Measurements from ENCODE around the gene NOS1.
"Not testable (repeated sequence)": the region's sequence is repeated elsewhere in the genome, so short reads cannot be mapped to it uniquely, and the experiment has no call there.

The NOS1 gene

DNA sequence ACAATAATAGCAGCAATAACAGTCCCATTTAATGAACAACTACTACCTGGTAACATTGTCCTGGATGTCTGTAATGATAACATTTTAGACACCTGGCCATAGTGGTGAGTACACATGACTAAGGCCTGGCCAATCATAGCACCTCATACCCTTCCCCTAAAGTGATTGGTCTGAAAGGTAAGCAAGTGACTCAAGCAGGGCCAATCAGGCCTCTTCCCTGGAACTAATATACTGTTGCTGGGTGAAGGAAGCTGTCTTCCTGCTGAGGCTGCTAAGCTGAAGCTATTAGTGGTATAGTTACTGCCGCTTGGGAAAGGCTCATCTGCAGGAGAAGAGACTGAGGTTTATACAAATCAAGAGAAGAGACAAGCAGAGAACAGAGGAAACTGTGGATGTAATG lies 18.7 kb upstream of the NOS1 start:
- Mint-ChIP-seq H3K4me1 (no peaks in the 10 kb centered on the region), H3K27me3 (no peaks in the 10 kb centered on the region), H3K9me3 (peaks cover 7% of the 10 kb centered on the region), H3K36me3 (no peaks in the 10 kb centered on the region), H3K27ac (no peak overlapping the region), H3K4me3 (no peak overlapping the region)

DNA sequence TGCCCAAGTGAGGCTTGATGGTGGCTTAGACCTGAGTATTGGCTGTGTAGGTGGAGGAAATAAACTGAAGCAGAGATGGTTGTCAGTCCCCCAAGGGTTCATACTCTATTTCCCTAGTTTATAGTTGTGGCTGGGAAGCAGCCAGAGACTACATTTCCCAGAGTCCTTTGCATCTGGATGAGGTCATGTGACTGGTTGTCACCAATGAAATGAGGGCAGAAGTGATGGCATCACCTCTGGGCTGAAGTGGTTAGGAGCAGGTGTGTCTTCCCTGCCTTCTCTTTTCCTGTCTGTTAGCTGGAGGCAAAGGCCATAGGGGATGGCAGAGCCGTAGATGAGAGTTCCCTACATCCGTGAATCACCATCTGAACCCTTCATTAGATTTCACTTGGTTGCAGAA lies 16.3 kb upstream of the NOS1 start:
- no peaks in the 10 kb centered on the region for H3K4me1 Mint-ChIP-seq
- H3K36me3 Mint-ChIP-seq: no peaks in the 10 kb centered on the region
- H3K9me3 Mint-ChIP-seq: peaks cover 7% of the 10 kb centered on the region
- no peaks in the 10 kb centered on the region for H3K27me3 Mint-ChIP-seq
- no peak overlapping the region for H3K27ac Mint-ChIP-seq
- no peak overlapping the region for H3K4me3 Mint-ChIP-seq

DNA sequence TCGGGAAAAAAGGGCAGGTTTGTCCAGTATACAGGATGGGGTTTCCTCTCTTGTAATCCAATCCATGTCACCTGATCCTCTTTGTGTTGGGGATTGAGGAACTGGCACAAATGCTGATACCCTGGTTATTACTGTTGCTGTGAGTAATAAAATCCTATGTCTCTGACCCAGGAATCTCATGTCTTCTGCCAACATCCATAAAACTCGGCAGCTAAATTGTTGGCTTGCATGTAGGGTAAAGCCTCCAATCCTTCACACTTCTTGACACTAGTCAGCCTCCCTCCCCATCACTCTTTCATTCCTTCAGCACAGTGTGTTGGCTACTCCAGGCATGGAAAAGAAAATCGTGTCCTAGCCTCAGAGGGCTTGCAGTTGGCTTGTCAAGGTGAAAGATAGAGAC lies 9.2 kb upstream of the NOS1 start:
- Mint-ChIP-seq H3K36me3 (no peaks in the 10 kb centered on the region), H3K9me3 (no peaks in the 10 kb centered on the region), H3K27ac (no peak overlapping the region), H3K4me3 (no peak overlapping the region), H3K4me1 (no peaks in the 10 kb centered on the region), H3K27me3 (peaks cover 6% of the 10 kb centered on the region)

DNA sequence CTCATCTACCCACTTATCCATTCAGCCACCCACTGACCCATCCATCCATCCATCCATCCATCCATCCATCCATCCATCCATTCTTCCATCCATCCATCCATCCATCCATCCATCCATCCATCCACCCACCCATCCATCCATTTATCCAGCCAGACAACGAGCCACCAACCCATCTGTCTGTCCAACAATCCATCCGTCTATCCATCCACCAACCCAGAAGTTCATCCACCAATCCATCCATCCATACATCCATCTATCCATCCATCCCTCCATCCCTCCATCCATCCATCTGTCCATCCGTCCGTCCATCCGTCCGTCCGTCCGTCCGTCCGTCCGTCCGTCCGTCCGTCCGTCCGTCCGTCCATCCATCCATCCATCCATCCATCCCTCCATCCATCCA lies 8.6 kb upstream of the NOS1 start:
- H3K27ac Mint-ChIP-seq: not testable (repeated sequence)

DNA sequence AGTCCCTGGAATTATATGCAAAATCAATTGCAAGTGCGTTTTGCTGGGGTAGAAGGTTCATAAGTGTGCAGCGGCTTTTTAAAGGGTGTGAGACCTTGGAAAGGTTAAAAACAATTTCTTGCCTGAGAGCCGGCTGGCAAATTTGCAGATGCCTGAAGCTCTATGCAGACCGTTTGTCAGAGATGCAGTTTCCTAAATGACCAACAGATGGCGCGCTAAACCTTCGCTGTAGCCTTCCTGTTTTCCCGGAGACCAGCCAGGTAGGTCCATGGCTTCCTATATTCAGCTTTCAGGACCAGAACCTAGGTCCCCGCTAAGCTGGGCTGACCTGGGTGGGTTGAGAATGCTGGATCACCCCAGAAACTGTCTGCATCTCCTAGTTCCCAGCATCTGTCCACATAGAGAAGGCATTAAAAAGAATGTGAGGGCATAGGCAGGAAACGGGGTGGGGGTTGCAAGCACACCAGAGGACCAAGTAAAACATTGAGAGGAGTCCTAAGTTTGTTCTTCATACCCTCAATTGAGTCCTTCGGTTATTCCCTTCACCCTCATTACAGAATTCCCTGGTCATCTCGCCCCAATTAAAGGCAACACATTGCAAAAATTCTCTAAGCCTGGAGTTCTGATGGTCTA lies 5.7 kb upstream of the NOS1 start:
- peaks cover 22% of the 10 kb centered on the region for H3K27me3 Mint-ChIP-seq
- H3K27ac Mint-ChIP-seq: no peak overlapping the region
- H3K4me1 Mint-ChIP-seq: no peaks in the 10 kb centered on the region
- H3K9me3 Mint-ChIP-seq: no peaks in the 10 kb centered on the region
- no peak overlapping the region for H3K4me3 Mint-ChIP-seq
- H3K36me3 Mint-ChIP-seq: no peaks in the 10 kb centered on the region

More for the DNA sequence above, 8.6 kb upstream of the NOS1 start:
- not testable (repeated sequence) for H3K9me3 Mint-ChIP-seq, H3K36me3 Mint-ChIP-seq, H3K4me3 Mint-ChIP-seq, H3K27me3 Mint-ChIP-seq, H3K4me1 Mint-ChIP-seq

DNA sequence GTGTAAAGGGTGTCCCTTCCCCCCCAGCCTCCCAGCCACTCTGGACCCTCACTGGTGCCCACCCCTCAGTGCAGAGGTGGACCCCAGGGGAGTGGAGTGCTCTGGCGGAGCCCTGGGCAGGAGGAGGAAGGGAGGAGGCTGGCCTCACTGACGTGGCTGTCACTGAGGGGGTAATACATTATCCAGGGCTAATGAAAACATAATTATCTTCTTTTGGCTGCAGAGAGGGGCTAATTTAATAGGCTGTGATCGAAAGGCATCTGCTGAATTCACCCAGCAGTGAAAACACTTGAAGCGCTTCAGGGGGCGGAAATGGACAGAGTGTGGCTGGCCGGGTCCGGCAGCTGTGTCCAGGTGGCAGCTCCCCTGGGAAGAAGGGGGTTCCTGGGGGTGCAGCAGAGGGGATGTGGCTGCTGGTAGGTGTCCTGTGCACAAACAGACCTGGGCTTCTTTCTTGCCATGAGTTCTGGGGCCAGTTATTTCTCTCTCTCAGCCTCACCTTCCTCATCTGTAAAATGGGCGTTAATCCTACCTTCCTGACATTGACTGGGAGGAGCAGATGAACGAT lies 3.7 kb upstream of the NOS1 start:
- Mint-ChIP-seq H3K36me3 (no peaks in the 10 kb centered on the region), H3K4me1 (no peaks in the 10 kb centered on the region), H3K27me3 (peaks cover 26% of the 10 kb centered on the region), H3K27ac (no peak overlapping the region), H3K9me3 (no peaks in the 10 kb centered on the region), H3K4me3 (no peak overlapping the region)

DNA sequence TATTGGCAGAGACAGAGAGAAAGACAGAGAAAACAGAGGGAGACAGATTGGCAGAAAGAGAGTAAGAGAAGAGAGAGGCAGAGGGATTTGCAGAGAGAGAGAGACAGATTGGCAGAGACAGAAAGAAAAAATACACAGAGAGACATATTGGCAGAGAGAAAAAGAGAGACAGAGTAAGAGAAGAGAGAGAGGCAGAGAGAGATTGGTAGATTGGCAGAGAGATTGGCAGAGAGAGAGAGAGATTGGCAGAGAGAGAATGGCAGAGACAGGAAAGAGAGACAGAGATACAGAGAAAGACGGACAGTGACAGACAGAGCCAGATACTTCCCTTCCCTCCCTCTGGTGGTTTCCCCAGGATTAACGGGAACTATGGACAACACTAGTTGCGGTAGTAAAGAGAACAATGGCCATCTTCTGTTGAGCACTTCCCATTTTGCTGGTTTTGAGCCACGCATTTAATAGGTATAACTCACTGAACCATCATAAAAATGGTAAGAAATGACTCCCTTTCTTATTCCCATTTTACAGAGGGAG lies 2.6 kb upstream of the NOS1 start:
- H3K27me3 Mint-ChIP-seq: peaks cover 29% of the 10 kb centered on the region
- H3K4me1 Mint-ChIP-seq: no peaks in the 10 kb centered on the region
- H3K27ac Mint-ChIP-seq: no peak overlapping the region

DNA sequence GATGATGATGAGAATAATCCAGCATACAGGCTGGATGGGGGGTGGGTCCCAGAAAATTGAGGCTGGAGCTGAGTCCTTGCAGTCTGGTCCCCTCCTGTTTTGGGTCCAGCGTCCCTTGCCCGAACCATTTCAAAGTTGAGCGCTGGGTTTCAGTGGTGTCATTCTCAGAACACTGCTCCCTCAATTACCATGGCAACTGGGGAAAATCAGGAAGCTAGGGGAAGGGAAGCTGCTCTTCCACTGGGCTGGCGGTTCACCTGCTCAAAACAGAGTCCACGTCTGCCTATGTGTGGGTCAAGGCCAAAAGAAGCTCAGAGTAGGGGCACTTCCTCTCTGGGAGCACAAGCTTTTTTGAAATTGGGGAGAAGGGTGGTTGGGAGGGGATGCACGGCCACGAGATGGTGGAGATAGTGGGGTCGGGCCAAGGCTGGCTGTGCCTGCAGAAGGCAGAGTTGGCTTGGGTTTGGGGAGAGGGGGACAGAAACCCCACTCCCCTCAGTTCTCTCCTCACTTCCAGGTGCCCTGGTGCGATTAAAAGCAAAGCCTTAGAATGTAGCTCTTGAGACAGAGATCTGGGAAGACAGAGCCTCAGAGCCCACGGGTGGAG lies 1.7 kb upstream of the NOS1 start:
- H3K27ac Mint-ChIP-seq: no peak overlapping the region
- no peaks in the 10 kb centered on the region for H3K9me3 Mint-ChIP-seq
- H3K4me3 Mint-ChIP-seq: no peak overlapping the region
- H3K4me1 Mint-ChIP-seq: no peaks in the 10 kb centered on the region
- H3K36me3 Mint-ChIP-seq: no peaks in the 10 kb centered on the region
- peaks cover 33% of the 10 kb centered on the region for H3K27me3 Mint-ChIP-seq

More for the DNA sequence above, 2.6 kb upstream of the NOS1 start:
- Mint-ChIP-seq H3K4me3 (no peak overlapping the region), H3K36me3 (no peaks in the 10 kb centered on the region), H3K9me3 (no peaks in the 10 kb centered on the region)

DNA sequence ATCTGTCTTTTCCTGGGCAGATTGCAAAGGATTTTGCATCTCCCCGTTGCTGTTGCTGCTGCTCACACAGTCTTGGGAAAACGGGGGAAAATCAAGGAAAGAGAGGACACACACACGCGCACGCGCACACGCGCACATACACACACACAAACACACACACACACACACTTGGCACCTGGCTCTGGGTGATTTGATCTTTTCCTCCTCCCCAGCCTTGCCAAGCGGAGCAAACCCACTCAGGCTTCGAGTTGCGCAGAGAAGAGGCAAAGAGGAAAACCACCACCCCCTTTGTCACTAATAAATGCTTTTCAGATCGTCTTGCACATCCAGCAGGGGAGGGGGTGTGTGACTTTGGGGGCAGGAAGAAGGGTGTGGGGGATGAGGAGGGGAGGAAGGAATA lies 965 bp upstream of the NOS1 start:
- Mint-ChIP-seq H3K27ac (no peak overlapping the region), H3K36me3 (no peaks in the 10 kb centered on the region), H3K4me3 (no peak overlapping the region), H3K9me3 (no peaks in the 10 kb centered on the region), H3K4me1 (no peaks in the 10 kb centered on the region), H3K27me3 (peaks cover 35% of the 10 kb centered on the region)

DNA sequence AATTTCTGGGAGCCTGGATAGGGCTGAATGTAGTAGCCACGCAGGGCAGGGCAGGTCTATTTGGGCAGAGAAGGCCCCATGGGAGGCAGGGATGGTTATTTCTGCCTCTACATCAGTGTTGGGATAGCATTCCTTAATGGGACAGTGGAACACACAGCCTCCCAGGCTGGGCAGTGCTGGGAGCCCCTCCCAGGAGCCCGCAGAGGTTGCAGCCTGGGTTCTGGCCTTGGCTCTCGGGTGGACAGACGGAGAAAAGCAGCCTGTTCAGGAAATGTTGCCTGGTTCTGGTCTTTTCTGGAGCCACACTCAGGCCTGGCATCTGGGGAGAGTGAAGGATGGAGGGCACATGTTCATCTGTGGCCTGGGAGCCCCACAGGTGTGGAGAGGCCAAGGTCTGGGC lies 479 bp upstream of the NOS1 start:
- H3K27ac Mint-ChIP-seq: no peak overlapping the region
- H3K4me3 Mint-ChIP-seq: no peak overlapping the region
- H3K4me1 Mint-ChIP-seq: no peaks in the 10 kb centered on the region
- peaks cover 35% of the 10 kb centered on the region for H3K27me3 Mint-ChIP-seq
- H3K9me3 Mint-ChIP-seq: no peaks in the 10 kb centered on the region
- H3K36me3 Mint-ChIP-seq: no peaks in the 10 kb centered on the region

DNA sequence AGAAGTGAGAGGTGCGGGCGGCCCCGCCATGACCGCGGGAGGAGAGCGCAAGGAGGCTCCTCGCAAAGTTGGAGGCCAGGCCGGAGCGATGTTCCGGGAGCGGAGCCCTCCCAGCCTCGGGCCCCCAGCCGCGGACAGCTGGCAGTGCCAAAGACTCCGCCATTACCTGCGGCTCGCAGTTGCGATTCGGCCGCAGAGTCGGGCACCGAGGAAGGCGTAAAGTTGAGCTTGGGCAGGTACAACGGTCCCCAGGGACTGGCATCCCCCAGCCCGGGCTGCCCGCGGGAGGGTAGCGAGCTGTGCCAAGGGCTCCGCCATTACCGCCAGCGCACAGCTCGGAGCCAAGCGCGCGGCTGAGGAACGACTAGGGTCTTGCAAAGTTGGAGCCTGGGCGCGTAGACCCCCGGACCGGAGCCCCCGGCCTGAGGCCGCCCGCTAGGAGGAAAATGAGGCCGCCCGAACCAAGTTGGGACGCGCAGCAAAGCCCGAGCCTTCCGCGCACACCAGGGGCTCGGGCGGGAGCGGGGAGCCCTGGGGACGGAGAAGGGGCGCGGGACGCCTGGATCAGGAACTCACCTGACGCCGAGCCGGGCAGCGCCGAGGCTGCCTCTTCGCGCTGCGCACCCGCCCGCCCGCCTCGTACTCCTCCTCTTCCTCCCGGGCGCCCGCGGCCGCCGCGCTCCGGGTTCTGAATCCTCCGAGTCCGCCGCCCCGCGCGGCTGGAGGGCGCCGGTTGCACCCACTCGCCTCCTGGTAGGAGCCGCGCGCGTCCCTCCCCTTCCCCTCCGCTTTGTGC lies 677 bp downstream of the NOS1 start:
- Mint-ChIP-seq H3K4me1 (no peaks in the 10 kb centered on the region), H3K27ac (no peak overlapping the region), H3K4me3 (no peak overlapping the region), H3K27me3 (peaks cover 30% of the 10 kb centered on the region), H3K9me3 (no peaks in the 10 kb centered on the region), H3K36me3 (no peaks in the 10 kb centered on the region)

DNA sequence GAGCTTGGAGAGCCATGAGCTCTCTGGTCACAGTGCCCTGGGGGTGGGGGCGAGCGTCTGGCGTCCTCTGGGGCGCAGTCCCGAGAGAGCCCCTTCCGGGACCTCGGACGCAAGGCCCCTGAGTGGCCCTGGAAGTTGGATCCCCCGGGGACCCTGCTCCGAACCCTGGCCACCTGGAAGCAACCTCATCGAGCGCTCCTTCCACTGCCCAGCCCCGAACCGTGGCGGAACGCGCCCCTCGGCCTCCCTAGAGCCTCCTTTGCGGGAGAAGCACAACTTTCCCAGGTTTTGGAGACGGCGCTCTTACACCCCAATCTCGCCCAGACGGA lies 1.2 kb downstream of the NOS1 start:
- H3K27ac Mint-ChIP-seq: no peak overlapping the region
- H3K36me3 Mint-ChIP-seq: no peaks in the 10 kb centered on the region
- H3K9me3 Mint-ChIP-seq: no peaks in the 10 kb centered on the region
- H3K27me3 Mint-ChIP-seq: peaks cover 27% of the 10 kb centered on the region
- H3K4me3 Mint-ChIP-seq: no peak overlapping the region
- H3K4me1 Mint-ChIP-seq: no peaks in the 10 kb centered on the region

DNA sequence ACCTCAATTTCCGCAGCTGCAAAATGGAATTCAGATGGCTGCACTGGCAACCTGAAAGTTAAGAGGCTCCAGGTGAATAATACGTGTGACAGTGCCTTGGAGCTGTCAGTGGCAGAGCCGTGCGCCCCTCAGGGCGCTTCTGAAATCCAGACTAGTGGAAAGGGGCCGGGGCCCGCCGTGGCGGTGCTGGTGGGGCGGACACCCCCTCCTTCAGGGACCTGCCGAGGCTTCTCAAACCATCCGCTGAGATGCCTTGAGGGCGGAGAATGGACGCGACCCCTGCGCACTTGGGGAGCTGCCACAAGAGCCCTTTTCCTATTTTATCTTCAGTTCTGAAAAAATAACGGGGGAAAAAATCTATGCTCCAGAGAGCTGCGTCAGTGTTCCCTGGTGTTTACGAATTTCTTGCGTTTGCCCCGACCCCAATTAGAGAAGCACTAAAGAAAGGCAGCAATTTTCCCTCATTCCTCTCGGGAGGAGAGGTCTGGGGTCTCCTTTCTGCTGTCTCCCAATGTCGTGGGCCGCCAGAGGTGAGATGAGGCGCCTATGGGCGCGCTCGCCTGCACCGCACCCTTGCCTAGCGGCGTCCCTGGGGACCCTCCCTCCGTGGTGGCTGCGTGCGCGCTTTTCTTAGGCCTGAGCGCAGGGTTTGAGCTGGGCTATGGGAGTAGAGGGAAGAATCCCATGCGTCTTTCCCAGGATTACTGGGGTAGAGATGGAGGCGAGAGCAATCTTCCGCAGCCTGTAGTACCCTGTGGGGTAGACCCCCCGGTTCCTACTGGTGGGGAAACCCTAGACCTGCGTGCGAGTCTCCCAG lies 2.2 kb downstream of the NOS1 start:
- Mint-ChIP-seq H3K36me3 (no peaks in the 10 kb centered on the region), H3K27me3 (peaks cover 27% of the 10 kb centered on the region), H3K4me3 (no peak overlapping the region), H3K4me1 (no peaks in the 10 kb centered on the region), H3K27ac (no peak overlapping the region), H3K9me3 (no peaks in the 10 kb centered on the region)

DNA sequence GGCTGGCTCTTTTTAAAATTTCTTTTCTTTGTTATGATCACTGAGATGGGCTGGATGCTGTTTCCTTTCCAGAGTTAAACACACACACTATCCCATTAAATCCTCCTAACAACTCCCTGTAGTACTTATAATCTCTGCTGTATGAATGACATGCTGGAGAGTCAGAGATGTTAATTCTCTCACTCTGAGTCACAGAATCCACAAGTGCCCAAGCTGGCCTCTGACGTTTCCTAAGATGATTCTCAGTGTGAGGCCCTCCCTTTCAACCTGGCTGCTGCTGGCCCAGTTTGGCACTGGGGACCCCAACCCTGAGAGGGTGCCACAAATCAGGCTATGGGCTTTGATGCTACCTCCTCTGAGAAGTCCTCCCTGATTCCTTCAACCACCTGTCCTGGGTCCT lies 5.4 kb downstream of the NOS1 start:
- Mint-ChIP-seq H3K27me3 (peaks cover 9% of the 10 kb centered on the region), H3K27ac (no peak overlapping the region), H3K9me3 (no peaks in the 10 kb centered on the region), H3K4me1 (no peaks in the 10 kb centered on the region), H3K4me3 (no peak overlapping the region), H3K36me3 (no peaks in the 10 kb centered on the region)

DNA sequence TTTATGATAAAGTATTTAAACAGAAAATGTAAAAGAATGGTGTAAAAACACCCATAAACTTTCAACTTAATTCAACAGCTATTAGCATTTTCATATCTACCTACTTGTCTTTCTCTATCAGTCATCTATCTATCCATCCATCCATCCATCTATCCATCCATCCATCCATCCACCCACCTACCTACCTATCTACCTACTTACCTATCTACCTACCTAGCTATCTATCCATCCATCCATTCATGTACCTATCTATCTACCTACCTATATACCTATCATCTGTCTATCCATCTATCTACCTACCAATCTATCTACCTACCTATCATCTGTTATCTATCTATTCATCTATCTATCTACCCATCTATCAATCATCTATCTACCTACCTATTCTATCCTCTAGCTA lies 8.5 kb downstream of the NOS1 start:
- H3K27me3 Mint-ChIP-seq: peaks cover 2% of the 10 kb centered on the region

More for the DNA sequence above, 8.5 kb downstream of the NOS1 start:
- H3K9me3 Mint-ChIP-seq: no peaks in the 10 kb centered on the region
- no peaks in the 10 kb centered on the region for H3K36me3 Mint-ChIP-seq
- no peaks in the 10 kb centered on the region for H3K4me1 Mint-ChIP-seq
- no peak overlapping the region for H3K27ac Mint-ChIP-seq
- H3K4me3 Mint-ChIP-seq: no peak overlapping the region
